Type B pancreatic cell (in vitro differentiated cells): ENCODE results near the gene NELL1. TPM values are rescaled to one million over a fixed set of nuclear protein-coding genes. Genes with fewer than 3 reads are reported as not detected.

Source experiments
- DNase-seq: peaks from one replicate; pipeline ENCODE4 v3.0.0; 2021; ENCODE audit warnings: mixed read lengths; ENCODE audit not compliant: unreplicated experiment; ENCODE audit errors: extremely low spot score
- H3K27ac Mint-ChIP-seq: 2 replicates; pipeline ENCODE4 v1.8.0; 2021; ENCODE audit warnings: mild to moderate bottlenecking, mixed read lengths
- H3K27me3 Mint-ChIP-seq: 2 replicates; pipeline ENCODE4 v1.8.0; 2021; ENCODE audit warnings: mixed read lengths
- H3K36me3 Mint-ChIP-seq: 2 replicates; pipeline ENCODE4 v1.8.0; 2021; ENCODE audit warnings: mixed read lengths
- H3K4me1 Mint-ChIP-seq: one replicate; pipeline ENCODE4 v1.8.0; 2021; ENCODE audit warnings: mixed read lengths; ENCODE audit not compliant: unreplicated experiment
- H3K4me3 Mint-ChIP-seq: 2 replicates; pipeline ENCODE4 v1.8.0; 2021; ENCODE audit warnings: mild to moderate bottlenecking, mixed read lengths
- H3K9me3 Mint-ChIP-seq: 2 replicates; pipeline ENCODE4 v1.8.0; 2021; ENCODE audit warnings: mixed read lengths
- CTCF ChIP-seq: fragments of 200-600 bp; sonication (generic); conservative IDR thresholded peaks from 2 replicates; pipeline ENCODE4 v1.5.0; 2021; ENCODE audit warnings: antibody characterized with exemption, mild to moderate bottlenecking
- total RNA-seq: library from RNA; stranded (reverse); gene quantifications from 2 replicates; pipeline ENCODE4 v1.2.1, GENCODE V29; 2021; ENCODE audit warnings: low replicate concordance

NELL1 gene
- total RNA-seq, 1 donor from 2014 or later, result 16.9 TPM

GRCh38 chr11:21040630-21041029 lies 371.2 kb downstream of the NELL1 start:
- Mint-ChIP-seq H3K4me3 (no peak overlapping the region), H3K27me3 (no peaks in the 10 kb centered on the region), H3K9me3 (no peaks in the 10 kb centered on the region), H3K36me3 (no peaks in the 10 kb centered on the region), H3K27ac (no peak overlapping the region), H3K4me1 (peaks cover 4% of the 10 kb centered on the region)
- no peak for DNase-seq
- no peak for TF ChIP-seq CTCF

GRCh38 chr11:21048626-21049025 lies 379.2 kb downstream of the NELL1 start:
- Mint-ChIP-seq H3K36me3 (no peaks in the 10 kb centered on the region), H3K4me1 (no peaks in the 10 kb centered on the region), H3K9me3 (no peaks in the 10 kb centered on the region), H3K27ac (no peak overlapping the region), H3K4me3 (no peak overlapping the region), H3K27me3 (no peaks in the 10 kb centered on the region)
- DNase-seq, result no peak
- TF ChIP-seq CTCF, result no peak

GRCh38 chr11:21053466-21053865 lies 384.1 kb downstream of the NELL1 start:
- H3K4me1 Mint-ChIP-seq, result no peaks in the 10 kb centered on the region
- no peak overlapping the region for H3K27ac Mint-ChIP-seq
- H3K4me3 Mint-ChIP-seq, result no peak overlapping the region
- no peaks in the 10 kb centered on the region for H3K9me3 Mint-ChIP-seq
- no peaks in the 10 kb centered on the region for H3K27me3 Mint-ChIP-seq
- no peaks in the 10 kb centered on the region for H3K36me3 Mint-ChIP-seq
- DNase-seq, result no peak
- no peak for TF ChIP-seq CTCF

- H3K36me3 Mint-ChIP-seq, result no peaks in the 10 kb centered on the region
- DNase-seq, result no peak
- no peak overlapping the region for H3K27ac Mint-ChIP-seq
- no peaks in the 10 kb centered on the region for H3K27me3 Mint-ChIP-seq
- no peaks in the 10 kb centered on the region for H3K9me3 Mint-ChIP-seq
- no peak overlapping the region for H3K4me3 Mint-ChIP-seq
- no peaks in the 10 kb centered on the region for H3K4me1 Mint-ChIP-seq
- no peak for TF ChIP-seq CTCF
Measured at GRCh38 chr11:21056644-21057043, 387.3 kb downstream of the NELL1 start.

- no peak overlapping the region for H3K27ac Mint-ChIP-seq
- no peak for DNase-seq
- TF ChIP-seq CTCF, result no peak
Measured at GRCh38 chr11:21059879-21060278, 390.5 kb downstream of the NELL1 start.

GRCh38 chr11:21066030-21066429 lies 396.6 kb downstream of the NELL1 start:
- no peaks in the 10 kb centered on the region for H3K27me3 Mint-ChIP-seq
- DNase-seq, result no peak
- H3K4me1 Mint-ChIP-seq, result no peaks in the 10 kb centered on the region
- no peak overlapping the region for H3K4me3 Mint-ChIP-seq
- H3K27ac Mint-ChIP-seq, result no peak overlapping the region
- no peaks in the 10 kb centered on the region for H3K9me3 Mint-ChIP-seq
- peaks cover 4% of the 10 kb centered on the region for H3K36me3 Mint-ChIP-seq
- TF ChIP-seq CTCF, result no peak

More at GRCh38 chr11:21059879-21060278, 390.5 kb downstream of the NELL1 start:
- H3K36me3 Mint-ChIP-seq, result peaks cover 4% of the 10 kb centered on the region
- H3K4me3 Mint-ChIP-seq, result no peak overlapping the region
- no peaks in the 10 kb centered on the region for H3K9me3 Mint-ChIP-seq
- no peaks in the 10 kb centered on the region for H3K4me1 Mint-ChIP-seq
- no peaks in the 10 kb centered on the region for H3K27me3 Mint-ChIP-seq
